CD14-positive monocyte (primary cell): ENCODE measurements around the gene CBR3. TPM values are rescaled to one million over a fixed set of nuclear protein-coding genes. Genes with fewer than 3 reads are reported as not detected.

Experiments used
- DNase-seq, 3 donors: peaks; one replicate each; pipeline ENCODE4 v3.0.0-alpha.2; 2011 to 2022
- H2AFZ ChIP-seq: 2 replicates; pipeline ENCODE4 v1.6.0; 2012; ENCODE audit warnings: mild to moderate bottlenecking, low read depth, low read length, inconsistent platforms; ENCODE audit not compliant: insufficient read depth, poor library complexity, severe bottlenecking
- H3K27ac ChIP-seq, 2 donors: 1 replicate in 1 of 2; 2 replicates in 1 of 2; pipeline ENCODE4 v1.5.1; 2012 to 2013; ENCODE audit warnings: low read length in 2 of 2, control low read depth in 1 of 2, inconsistent platforms in 1 of 2, low read depth in 1 of 2, mild to moderate bottlenecking in 1 of 2
- H3K27me3 ChIP-seq, 2 donors: one replicate each; pipeline versions ENCODE4 v1.6.0 to v1.6.1; 2011 to 2013; ENCODE audit warnings: low read length in 2 of 2; ENCODE audit not compliant: control insufficient read depth in 2 of 2, insufficient read depth in 2 of 2
- H3K36me3 ChIP-seq, 2 donors: replicated peaks in 1 of 2; 1 replicate in 1 of 2; 2 replicates in 1 of 2; pipeline versions ENCODE4 v1.5.1 to v1.6.1; 2012 to 2013; ENCODE audit warnings: low read length in 2 of 2, control low read depth in 1 of 2, inconsistent platforms in 1 of 2, mild to moderate bottlenecking in 1 of 2; ENCODE audit not compliant: insufficient read depth in 2 of 2, control insufficient read depth in 1 of 2
- H3K4me1 ChIP-seq, 2 donors: 1 replicate in 1 of 2; 2 replicates in 1 of 2; pipeline versions ENCODE4 v1.5.1 to v1.6.1; 2012 to 2013; ENCODE audit warnings: low read length in 2 of 2, control low read depth in 1 of 2, inconsistent platforms in 1 of 2, mild to moderate bottlenecking in 1 of 2, moderate library complexity in 1 of 2; ENCODE audit not compliant: insufficient read depth in 2 of 2, control insufficient read depth in 1 of 2
- H3K4me2 ChIP-seq: replicated peaks from 2 replicates; pipeline ENCODE3; 2012; ENCODE audit warnings: low read length, moderate library complexity, mild to moderate bottlenecking; ENCODE audit not compliant: poor library complexity, severe bottlenecking; ENCODE audit errors: extremely low read depth
- H3K4me3 ChIP-seq, 3 experiments: fragments of 200-600 bp in 1 of 3; sonication (generic) in 1 of 3; replicated peaks in 1 of 3; 1 replicate in 2 of 3; 2 replicates in 1 of 3; pipeline ENCODE4 v1.5.1; 2011 to 2013; ENCODE audit warnings: low read length in 3 of 3, mild to moderate bottlenecking in 3 of 3, control low read depth in 2 of 3, low read depth in 2 of 3, inconsistent platforms in 1 of 3, moderate library complexity in 1 of 3
- H3K79me2 ChIP-seq: 2 replicates; pipeline ENCODE4 v1.6.0; 2012; ENCODE audit warnings: mild to moderate bottlenecking, control low read depth, inconsistent platforms, low read length, moderate library complexity; ENCODE audit not compliant: insufficient read depth
- H3K9ac ChIP-seq: 2 replicates; pipeline ENCODE4 v1.6.0; 2017; ENCODE audit warnings: low read length, mild to moderate bottlenecking; ENCODE audit not compliant: insufficient read depth, poor library complexity, severe bottlenecking
- H3K9me3 ChIP-seq, 2 donors: replicated peaks in 1 of 2; 1 replicate in 1 of 2; 2 replicates in 1 of 2; pipeline versions ENCODE4 v1.5.1 to v1.6.1; 2012 to 2013; ENCODE audit warnings: low read length in 2 of 2, control low read depth in 1 of 2; ENCODE audit not compliant: control insufficient read depth in 1 of 2, insufficient read depth in 1 of 2
- H4K20me1 ChIP-seq: 2 replicates; pipeline ENCODE4 v1.6.0; 2012; ENCODE audit warnings: mild to moderate bottlenecking, low read length, control low read depth, moderate library complexity; ENCODE audit not compliant: insufficient read depth
- H3K27ac Mint-ChIP-seq, 7 donors: one replicate each; pipeline ENCODE4 v1.8.0; 2020; ENCODE audit warnings: mild to moderate bottlenecking in 7 of 7, mixed read lengths in 7 of 7, moderate library complexity in 6 of 7, inconsistent platforms in 2 of 7
- H3K27me3 Mint-ChIP-seq, 3 donors: one replicate each; pipeline ENCODE4 v1.8.0; 2021 to 2022; ENCODE audit warnings: low read depth in 3 of 3, mild to moderate bottlenecking in 3 of 3, mixed read lengths in 3 of 3, moderate library complexity in 3 of 3, inconsistent platforms in 1 of 3
- H3K36me3 Mint-ChIP-seq, 2 donors: one replicate each; pipeline ENCODE4 v1.8.0; 2020; ENCODE audit warnings: mixed read lengths in 2 of 2, inconsistent platforms in 1 of 2, mild to moderate bottlenecking in 1 of 2
- H3K4me1 Mint-ChIP-seq: one replicate; pipeline ENCODE4 v1.8.0; 2020; ENCODE audit warnings: mild to moderate bottlenecking, mixed read lengths
- H3K4me3 Mint-ChIP-seq, 2 donors: one replicate each; pipeline ENCODE4 v1.8.0; 2020; ENCODE audit warnings: mild to moderate bottlenecking in 2 of 2, mixed read lengths in 2 of 2, moderate library complexity in 1 of 2
- H3K9me3 Mint-ChIP-seq, 7 donors: one replicate each; pipeline ENCODE4 v1.8.0; 2020 to 2022; ENCODE audit warnings: mixed read lengths in 7 of 7, mild to moderate bottlenecking in 6 of 7, moderate library complexity in 6 of 7, inconsistent platforms in 2 of 7
- WGBS: methylation state at CpG from one replicate; pipeline ENCODE4 v1.1.5; 2013; ENCODE audit warnings: missing lambda C conversion rate; ENCODE audit not compliant: insufficient coverage; 5-methylcytosine and 5-hydroxymethylcytosine counted together
- intact Hi-C, 2 donors: fragments of 100-400 bp; cut with micrococcal nuclease; formaldehyde crosslinking; loops; one replicate each; pipeline versions ENCODE4 v1.15.0 to v1.15.1; 2023
- polyA minus RNA-seq: library from RNA; depleted of rRNA, polyadenylated mRNA; stranded (reverse); fragments of >200 nt; gene quantifications from 2 replicates; pipeline ENCODE4 v1.2.3, GENCODE V29; 2012
- polyA plus RNA-seq, 3 donors: library from polyadenylated mRNA; depleted of rRNA in 1 of 3; unstranded in 2 of 3; stranded (reverse) in 1 of 3; fragments of 300-500 nt in 2 of 3; fragments of >200 nt in 1 of 3; fragmentation: Illumina TruSeq in 2 of 3; gene quantifications; 1 replicate in 2 of 3; 2 replicates in 1 of 3; pipeline ENCODE4 v1.2.3, GENCODE V29; 2012 to 2021
- total RNA-seq, 12 experiments: library from RNA in 1 of 12; stranded (reverse) in 1 of 12; fragments of 120-200 nt in 1 of 12; gene quantifications; one replicate each; pipeline ENCODE4 v1.2.4 and lab custom pipeline; 2013 to 2026; ENCODE audit warnings: mixed read lengths in 6 of 12, inconsistent platforms in 1 of 12
- TF ChIP-seq, protein P1 (sequence below): fragments of 200-600 bp; IDR thresholded peaks from one replicate; pipeline ENCODE4 v1.8.0; 2022; ENCODE audit warnings: antibody characterized with exemption, mild to moderate bottlenecking

Gene CBR3
- total RNA-seq (2013), result 0.25 TPM
- polyA plus RNA-seq (under 1 TPM in 2 of 3 donors, not detected in 1; 0.32 to 0.40 TPM), polyA minus RNA-seq (0.14 and 1.1 TPM in 2 replicates), total RNA-seq (lab: John Stamatoyannopoulos, UW) (0.07 to 0.64 (median 0.31) reads per million in 11 experiments)

DNA sequence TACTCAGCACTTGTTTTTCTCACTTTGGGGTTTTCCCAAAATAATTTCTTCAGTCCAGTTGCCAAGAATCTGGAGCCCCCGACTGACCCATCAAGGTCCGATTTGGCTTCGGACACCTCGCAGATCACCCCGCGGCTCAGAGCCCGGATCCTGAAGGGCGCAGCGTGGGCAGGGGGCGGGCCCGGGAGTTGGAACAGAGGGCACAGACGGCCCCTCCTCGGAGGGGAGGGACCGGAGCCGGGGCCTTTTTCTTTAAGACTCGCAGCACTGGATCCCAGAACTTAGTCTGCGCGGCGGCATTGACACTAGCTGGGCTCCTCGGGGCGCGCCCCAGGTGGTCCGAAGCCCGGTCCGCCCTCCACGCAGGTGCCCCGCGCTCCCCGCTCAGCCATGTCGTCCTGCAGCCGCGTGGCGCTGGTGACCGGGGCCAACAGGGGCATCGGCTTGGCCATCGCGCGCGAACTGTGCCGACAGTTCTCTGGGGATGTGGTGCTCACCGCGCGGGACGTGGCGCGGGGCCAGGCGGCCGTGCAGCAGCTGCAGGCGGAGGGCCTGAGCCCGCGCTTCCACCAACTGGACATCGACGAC is at the start of gene CBR3:
CBR3 (plus strand) TSS at position 277 of the 588 bp plus-strand sequence; CDS start at position 391, 114 bp downstream.
- H2AFZ ChIP-seq, result peak within 1 kb of the TSS; percentile 95
- peak within 1 kb of the TSS; percentile 40 to 66 for H3K27ac ChIP-seq
- Mint-ChIP-seq H3K36me3 (peaks cover 0 to 2% of the 10 kb centered on the region in 2 donors), H3K4me3 (peak within 1 kb of the TSS; percentile 89 to 93), H3K4me1 (peaks cover 31% of the 10 kb centered on the region), H3K27me3 (peaks cover 9 to 10% (median 9%) of the 10 kb centered on the region in 3 donors), H3K9me3 (no peaks in the 10 kb centered on the region), H3K27ac (peak within 1 kb of the TSS; percentile 50 to 82 (median 77))
- H3K79me2 ChIP-seq, result no peaks in the 10 kb centered on the region
- peak within 1 kb of the TSS; percentile 60 for H3K9ac ChIP-seq
- peaks cover 31 to 36% of the 10 kb centered on the region in 2 donors for H3K4me1 ChIP-seq
- intact Hi-C loops, result no loop called here
- under 1% methylated on average over 53 of the region's 53 CpGs for WGBS
- H3K9me3 ChIP-seq, result no peaks in the 10 kb centered on the region
- DNase-seq, result no peak
- H3K4me3 ChIP-seq, result peak within 1 kb of the TSS; percentile 59 to 85 (median 63)
- peak within 1 kb of the TSS; percentile 98 for H3K4me2 ChIP-seq
- H3K27me3 ChIP-seq, result peaks cover 0 to 5% of the 10 kb centered on the region in 2 donors
- H4K20me1 ChIP-seq, result no peaks in the 10 kb centered on the region
- TF ChIP-seq, protein P1, sequence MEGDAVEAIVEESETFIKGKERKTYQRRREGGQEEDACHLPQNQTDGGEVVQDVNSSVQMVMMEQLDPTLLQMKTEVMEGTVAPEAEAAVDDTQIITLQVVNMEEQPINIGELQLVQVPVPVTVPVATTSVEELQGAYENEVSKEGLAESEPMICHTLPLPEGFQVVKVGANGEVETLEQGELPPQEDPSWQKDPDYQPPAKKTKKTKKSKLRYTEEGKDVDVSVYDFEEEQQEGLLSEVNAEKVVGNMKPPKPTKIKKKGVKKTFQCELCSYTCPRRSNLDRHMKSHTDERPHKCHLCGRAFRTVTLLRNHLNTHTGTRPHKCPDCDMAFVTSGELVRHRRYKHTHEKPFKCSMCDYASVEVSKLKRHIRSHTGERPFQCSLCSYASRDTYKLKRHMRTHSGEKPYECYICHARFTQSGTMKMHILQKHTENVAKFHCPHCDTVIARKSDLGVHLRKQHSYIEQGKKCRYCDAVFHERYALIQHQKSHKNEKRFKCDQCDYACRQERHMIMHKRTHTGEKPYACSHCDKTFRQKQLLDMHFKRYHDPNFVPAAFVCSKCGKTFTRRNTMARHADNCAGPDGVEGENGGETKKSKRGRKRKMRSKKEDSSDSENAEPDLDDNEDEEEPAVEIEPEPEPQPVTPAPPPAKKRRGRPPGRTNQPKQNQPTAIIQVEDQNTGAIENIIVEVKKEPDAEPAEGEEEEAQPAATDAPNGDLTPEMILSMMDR, result no peak
- no peaks in the 10 kb centered on the region for H3K36me3 ChIP-seq

- intact Hi-C loops, result no loop called here
- Mint-ChIP-seq H3K9me3 (peaks cover 0 to 2% (median 0%) of the 10 kb centered on the region in 7 donors), H3K4me3 (no peak overlapping the region), H3K27ac (no peak overlapping the region), H3K27me3 (no peaks in the 10 kb centered on the region), H3K36me3 (no peaks in the 10 kb centered on the region), H3K4me1 (no peaks in the 10 kb centered on the region)
- Histone ChIP-seq H3K4me1 (no peaks in the 10 kb centered on the region), H2AFZ (no peak overlapping the region), H3K27ac (no peak overlapping the region), H3K9ac (no peak overlapping the region), H3K4me2 (no peak overlapping the region), H3K9me3 (peaks cover 2% of the 10 kb centered on the region in 2 donors), H3K27me3 (no peaks in the 10 kb centered on the region), H3K4me3 (no peak overlapping the region), H3K36me3 (no peaks in the 10 kb centered on the region), H3K79me2 (no peaks in the 10 kb centered on the region), H4K20me1 (no peaks in the 10 kb centered on the region)
- WGBS, result 60% methylated on average over 1 of the region's 6 CpGs
- TF ChIP-seq, protein P1, result no peak
- no peak for DNase-seq
Observed at GRCh38 chr21:36087362-36088138, 47.3 kb upstream of the CBR3 start.
